Spleen (tissue), 11 donors: ENCODE measurements around the gene TAGLN3. TPM values are rescaled to one million over a fixed set of nuclear protein-coding genes. Genes with fewer than 3 reads are reported as not detected.

Experiments used
- DNase-seq: peaks from one replicate; pipeline ENCODE4 v3.0.0-alpha.2; 2020
- H3K27ac ChIP-seq, 8 donors: fragments of 200-600 bp; sonication (generic) in 7 of 8; 1 replicate in 4 of 8; 2 replicates in 4 of 8; pipeline versions ENCODE4 v1.5.0 to v1.8.0; 2016 to 2021; ENCODE audit warnings: inconsistent platforms in 4 of 8, mild to moderate bottlenecking in 4 of 8, moderate library complexity in 1 of 8
- H3K27me3 ChIP-seq, 7 donors: fragments of 200-600 bp; sonication (generic) in 6 of 7; replicated peaks in 1 of 7; 1 replicate in 4 of 7; 2 replicates in 3 of 7; pipeline versions ENCODE4 v1.5.0 to v1.8.0; 2016 to 2021; ENCODE audit warnings: inconsistent platforms in 3 of 7, mild to moderate bottlenecking in 1 of 7
- H3K36me3 ChIP-seq, 6 donors: fragments of 200-600 bp; sonication (generic) in 5 of 6; 1 replicate in 4 of 6; 2 replicates in 2 of 6; pipeline versions ENCODE4 v1.5.0 to v1.8.0; 2016 to 2021; ENCODE audit warnings: inconsistent platforms in 2 of 6
- H3K4me1 ChIP-seq, 6 donors: fragments of 200-600 bp; sonication (generic) in 5 of 6; 1 replicate in 3 of 6; 2 replicates in 3 of 6; pipeline versions ENCODE4 v1.5.0 to v1.8.0; 2016 to 2021; ENCODE audit warnings: inconsistent platforms in 3 of 6
- H3K4me3 ChIP-seq, 8 donors: fragments of 200-600 bp; sonication (generic) in 7 of 8; 1 replicate in 4 of 8; 2 replicates in 4 of 8; pipeline versions ENCODE4 v1.5.0 to v1.8.0; 2016 to 2021; ENCODE audit warnings: inconsistent platforms in 4 of 8, mild to moderate bottlenecking in 4 of 8, moderate library complexity in 2 of 8
- H3K9me3 ChIP-seq, 8 donors: fragments of 200-600 bp; sonication (generic) in 7 of 8; 1 replicate in 4 of 8; 2 replicates in 4 of 8; pipeline versions ENCODE4 v1.5.0 to v1.8.0; 2016 to 2021; ENCODE audit warnings: inconsistent platforms in 4 of 8
- POLR2A ChIP-seq, 3 donors: fragments of 450-650 bp; IDR thresholded peaks; one replicate each; pipeline ENCODE4 v1.5.1; 2017; ENCODE audit warnings: antibody characterized with exemption in 3 of 3, mild to moderate bottlenecking in 1 of 3
- POLR2AphosphoS5 ChIP-seq, 3 donors: sonication (generic); formaldehyde crosslinking; IDR thresholded peaks; one replicate each; pipeline ENCODE4 v1.5.1; 2017; ENCODE audit warnings: antibody characterized with exemption in 3 of 3
- WGBS, 5 donors: extraction: QIAGEN DNeasy Blood & Tissue Kit in 3 of 5; methylation state at CpG; one replicate each; pipeline versions ENCODE4 v1.1.5 to v1.1.7; 2013 to 2018; 5-methylcytosine and 5-hydroxymethylcytosine counted together
- intact Hi-C: fragments of 100-400 bp; cut with DNase I; formaldehyde crosslinking; loops from one replicate; pipeline ENCODE4 v1.15.0; 2023; ENCODE audit warnings: low total_unique reads
- polyA plus RNA-seq, 3 donors: library from polyadenylated mRNA; stranded (reverse); fragments of 200-250 nt; gene quantifications; one replicate each; pipeline ENCODE4 v1.2.1, GENCODE V29; 2013
- total RNA-seq, 7 donors: library from RNA; depleted of rRNA in 3 of 7; stranded (reverse); fragments of >200 nt in 3 of 7; fragmentation: NEBNext Ultra II Directional in 4 of 7; extraction: Animal tissue kit (Norgen Biotek cat#: 25700) in 4 of 7; gene quantifications; one replicate each; pipeline versions ENCODE4 v1.1.0 to v1.2.1, GENCODE V29; 2016 to 2021
- TF ChIP-seq, protein P1 (sequence below), 11 experiments: fragments of 200-600 bp in 7 of 11; fragments of 450-650 bp in 4 of 11; sonication (generic) in 4 of 11; IDR thresholded peaks in 8 of 11; conservative IDR thresholded peaks in 3 of 11; 1 replicate in 7 of 11; 2 replicates in 4 of 11; pipeline versions ENCODE4 v1.4.0 to v1.8.0; 2016 to 2021; ENCODE audit warnings: antibody characterized with exemption in 11 of 11, inconsistent platforms in 4 of 11, mild to moderate bottlenecking in 1 of 11
- donor health status: healthy with polysubstance abuse.
- donor health status: DM: no; HTN: no; CAD: no; lungs with moderate emphysema.
- donor health status: DM: no; HTN: no; CAD: no.
- donor health status: Bipolar disorder and iron deficiency.
- donor health status: healthy.
- donor health status: DM: no; HTN: no; CAD: no.
- donor health status: DM: yes; HTN: yes; CAD: no.

TAGLN3 gene
- total and polyA plus RNA-seq, 10 donors, result not detected

DNA sequence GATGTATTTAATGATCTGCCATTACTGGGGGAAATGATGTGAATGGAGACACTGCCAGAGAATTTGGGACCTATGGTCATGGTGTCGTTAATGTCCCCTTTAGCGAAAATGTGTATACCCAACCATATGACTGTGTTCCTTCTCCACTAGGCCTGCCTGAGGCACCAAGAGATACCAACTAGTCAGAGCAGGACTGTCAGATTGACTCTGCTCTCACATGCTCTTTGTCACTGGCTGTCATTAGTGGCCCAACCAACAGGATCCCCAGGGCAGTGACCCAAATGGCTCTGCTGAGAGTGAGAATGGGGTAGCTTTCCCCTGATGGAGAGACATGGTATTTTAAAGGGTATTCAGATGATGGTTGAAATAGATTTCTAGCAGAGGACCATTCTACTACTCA lies 2.8 kb downstream of the TAGLN3 start:
- no peak for DNase-seq
- WGBS, 5 donors, result 93 to 100% (median 97%) methylated on average over 2 of the region's 2 CpGs
- Histone ChIP-seq H3K9me3 (no peaks in the 10 kb centered on the region), H3K4me1 (peaks cover 0 to 21% (median 14%) of the 10 kb centered on the region in 6 donors), H3K4me3 (no peak overlapping the region), H3K27ac (no peak overlapping the region), H3K36me3 (no peaks in the 10 kb centered on the region), H3K27me3 (peaks cover 0 to 28% (median 18%) of the 10 kb centered on the region in 7 donors)
- no peak for TF ChIP-seq POLR2A (IDR thresholded peaks at IDR 0.05)
- TF ChIP-seq, protein P1, sequence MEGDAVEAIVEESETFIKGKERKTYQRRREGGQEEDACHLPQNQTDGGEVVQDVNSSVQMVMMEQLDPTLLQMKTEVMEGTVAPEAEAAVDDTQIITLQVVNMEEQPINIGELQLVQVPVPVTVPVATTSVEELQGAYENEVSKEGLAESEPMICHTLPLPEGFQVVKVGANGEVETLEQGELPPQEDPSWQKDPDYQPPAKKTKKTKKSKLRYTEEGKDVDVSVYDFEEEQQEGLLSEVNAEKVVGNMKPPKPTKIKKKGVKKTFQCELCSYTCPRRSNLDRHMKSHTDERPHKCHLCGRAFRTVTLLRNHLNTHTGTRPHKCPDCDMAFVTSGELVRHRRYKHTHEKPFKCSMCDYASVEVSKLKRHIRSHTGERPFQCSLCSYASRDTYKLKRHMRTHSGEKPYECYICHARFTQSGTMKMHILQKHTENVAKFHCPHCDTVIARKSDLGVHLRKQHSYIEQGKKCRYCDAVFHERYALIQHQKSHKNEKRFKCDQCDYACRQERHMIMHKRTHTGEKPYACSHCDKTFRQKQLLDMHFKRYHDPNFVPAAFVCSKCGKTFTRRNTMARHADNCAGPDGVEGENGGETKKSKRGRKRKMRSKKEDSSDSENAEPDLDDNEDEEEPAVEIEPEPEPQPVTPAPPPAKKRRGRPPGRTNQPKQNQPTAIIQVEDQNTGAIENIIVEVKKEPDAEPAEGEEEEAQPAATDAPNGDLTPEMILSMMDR (IDR thresholded peaks at IDR 0.05 in 8 of 11, conservative IDR thresholded peaks at IDR 0.05 in 3 of 11), result no peak
- TF ChIP-seq POLR2AphosphoS5 (IDR thresholded peaks at IDR 0.05), result no peak
- intact Hi-C loops, result no loop called here

DNA sequence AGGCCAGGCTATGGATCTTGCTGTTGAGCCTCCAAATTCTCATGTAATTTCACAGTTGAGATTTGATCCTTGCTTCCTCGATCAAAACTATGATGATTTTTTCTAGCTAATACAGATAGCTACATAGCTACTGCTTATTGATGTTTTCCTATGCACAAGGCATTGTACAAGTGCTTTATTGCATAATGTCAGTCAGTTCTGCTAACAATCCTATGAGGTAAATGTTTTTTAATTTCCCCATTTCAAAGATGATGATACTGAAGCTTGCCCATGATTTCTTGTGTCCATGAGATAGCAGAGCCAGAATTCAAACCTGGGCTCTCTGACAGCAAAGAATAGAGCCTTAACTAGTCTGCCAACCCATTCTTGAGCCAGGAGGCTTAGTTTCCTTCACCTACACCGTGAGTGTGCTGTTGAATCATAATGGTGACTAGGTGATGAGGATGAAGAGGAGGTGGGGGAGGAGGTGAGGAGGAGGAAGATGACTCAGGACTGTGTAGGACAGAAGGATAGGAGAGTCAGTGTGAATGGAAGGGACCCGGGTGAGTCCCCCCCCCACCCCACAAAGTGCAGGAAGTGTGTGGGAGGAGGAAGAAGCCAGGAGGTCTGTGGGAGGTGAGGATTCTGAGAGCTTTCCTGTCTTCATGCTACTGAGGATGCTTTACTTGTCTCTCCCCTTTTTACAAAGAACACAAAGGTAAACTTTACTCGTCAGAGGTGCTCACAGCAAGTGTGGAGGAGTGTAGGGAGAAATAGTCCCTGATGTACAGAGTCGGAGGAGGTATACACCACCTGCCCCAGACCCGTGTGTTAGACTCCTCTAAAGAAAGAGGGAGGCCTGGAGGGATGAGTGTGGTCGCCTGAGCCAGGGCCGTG lies 3.6 kb downstream of the TAGLN3 start:
- WGBS, 5 donors, result 64 to 70% (median 68%) methylated on average over 8 of the region's 8 CpGs
- H3K27ac ChIP-seq, result no peak overlapping the region
- no peaks in the 10 kb centered on the region for H3K9me3 ChIP-seq
- H3K36me3 ChIP-seq, result no peaks in the 10 kb centered on the region
- TF ChIP-seq POLR2AphosphoS5 (IDR thresholded peaks at IDR 0.05), result no peak
- TF ChIP-seq POLR2A (IDR thresholded peaks at IDR 0.05), result no peak
- TF ChIP-seq, protein P1 (IDR thresholded peaks at IDR 0.05 in 8 of 11, conservative IDR thresholded peaks at IDR 0.05 in 3 of 11), result no peak
- H3K4me3 ChIP-seq, result no peak overlapping the region
- H3K4me1 ChIP-seq, result peaks cover 0 to 21% (median 14%) of the 10 kb centered on the region in 6 donors
- intact Hi-C loops, result no loop called here
- no peak for DNase-seq
- H3K27me3 ChIP-seq, result peaks cover 0 to 28% (median 18%) of the 10 kb centered on the region in 7 donors

DNA sequence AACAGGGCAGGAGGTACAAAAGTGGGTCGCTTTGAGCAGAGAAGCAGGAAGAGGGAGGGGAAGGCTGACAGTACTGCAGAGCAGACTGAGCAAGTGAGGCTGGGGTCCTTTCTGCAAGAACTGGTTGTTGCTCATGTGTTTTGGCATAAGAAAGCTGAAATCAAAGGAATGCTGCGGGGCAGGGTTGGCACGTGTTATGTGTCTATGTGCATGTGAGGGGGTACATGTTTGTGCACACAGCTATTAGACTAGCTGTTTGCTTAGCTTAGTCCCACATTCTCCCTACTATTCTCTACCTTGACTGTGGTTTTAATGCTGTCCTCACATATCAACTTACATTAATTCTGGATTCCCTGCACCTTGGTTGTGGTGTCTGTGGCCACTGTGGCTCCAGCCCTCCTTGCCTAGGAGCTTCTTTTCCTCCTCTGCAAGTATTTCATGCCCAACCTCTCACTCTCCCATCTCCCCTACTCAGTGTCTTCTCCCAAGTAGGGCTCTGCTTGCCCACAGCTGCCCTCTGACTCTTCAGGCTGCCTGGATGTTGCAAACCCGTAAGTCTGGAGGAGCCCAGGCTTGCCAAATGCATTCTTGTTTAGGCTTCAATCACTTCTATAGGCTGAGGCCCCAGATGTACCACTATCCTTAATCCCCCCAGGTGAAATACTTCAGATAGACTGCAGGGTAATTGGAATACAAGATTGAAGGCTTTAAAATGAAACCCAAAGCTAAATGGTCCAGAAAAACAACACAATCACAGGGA lies 4.8 kb downstream of the TAGLN3 start:
- Histone ChIP-seq H3K27ac (no peak overlapping the region), H3K27me3 (peaks cover 0 to 22% (median 13%) of the 10 kb centered on the region in 7 donors), H3K4me3 (no peak overlapping the region), H3K4me1 (peaks cover 0 to 17% (median 12%) of the 10 kb centered on the region in 6 donors), H3K9me3 (no peaks in the 10 kb centered on the region), H3K36me3 (no peaks in the 10 kb centered on the region)
- 78 to 91% (median 83%) methylated on average over 4 of the region's 4 CpGs for WGBS, 5 donors
- intact Hi-C loops, result no loop called here
- DNase-seq, result no peak
- no peak for TF ChIP-seq POLR2A (IDR thresholded peaks at IDR 0.05)
- no peak for TF ChIP-seq POLR2AphosphoS5 (IDR thresholded peaks at IDR 0.05)
- TF ChIP-seq, protein P1 (IDR thresholded peaks at IDR 0.05 in 8 of 11, conservative IDR thresholded peaks at IDR 0.05 in 3 of 11), result no peak

DNA sequence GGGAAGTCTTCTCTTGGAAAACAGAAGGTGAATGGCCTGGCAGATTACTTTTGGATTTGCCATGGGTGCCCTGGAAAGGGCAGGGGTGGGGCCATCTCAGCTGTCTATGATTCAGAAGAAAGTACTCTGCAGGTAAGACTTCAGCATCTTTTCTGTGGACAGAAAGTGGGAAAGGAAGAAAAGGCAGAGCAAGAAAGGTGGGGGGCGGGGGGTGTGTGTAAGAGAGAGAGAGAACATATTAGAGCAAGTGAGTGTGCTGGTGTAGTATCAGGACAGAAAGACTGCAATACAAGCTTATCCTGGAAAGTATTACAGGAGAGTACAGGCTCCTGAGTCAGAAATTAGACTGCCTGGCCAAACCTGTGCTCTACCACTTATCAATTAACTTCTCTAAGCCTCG lies 5.5 kb downstream of the TAGLN3 start:
- H3K4me3 ChIP-seq, result no peak overlapping the region

More for the DNA sequence above, 5.5 kb downstream of the TAGLN3 start:
- H3K27ac ChIP-seq, result no peak overlapping the region
- intact Hi-C loops, result no loop called here
- DNase-seq, result no peak
- TF ChIP-seq POLR2AphosphoS5 (IDR thresholded peaks at IDR 0.05) (no peak), POLR2A (IDR thresholded peaks at IDR 0.05) (no peak)
- TF ChIP-seq, protein P1 (IDR thresholded peaks at IDR 0.05 in 8 of 11, conservative IDR thresholded peaks at IDR 0.05 in 3 of 11), result no peak
- 82 to 94% (median 84%) methylated on average over 2 of the region's 2 CpGs for WGBS, 5 donors
- H3K27me3 ChIP-seq, result peaks cover 0 to 15% (median 6%) of the 10 kb centered on the region in 7 donors
- H3K36me3 ChIP-seq, result no peaks in the 10 kb centered on the region
- H3K9me3 ChIP-seq, result no peaks in the 10 kb centered on the region
- H3K4me1 ChIP-seq, result peaks cover 0 to 10% (median 5%) of the 10 kb centered on the region in 6 donors
